GM18907 (cell line): ENCODE results near the gene SYNDIG1.

Experiments
- ATAC-seq: cut with Tn5 transposase; IDR thresholded peaks from one replicate; pipeline ENCODE4 v1.9.1; 2021; ENCODE audit warnings: mild to moderate bottlenecking, moderate library complexity; ENCODE audit not compliant: unreplicated experiment

The SYNDIG1 gene

DNA sequence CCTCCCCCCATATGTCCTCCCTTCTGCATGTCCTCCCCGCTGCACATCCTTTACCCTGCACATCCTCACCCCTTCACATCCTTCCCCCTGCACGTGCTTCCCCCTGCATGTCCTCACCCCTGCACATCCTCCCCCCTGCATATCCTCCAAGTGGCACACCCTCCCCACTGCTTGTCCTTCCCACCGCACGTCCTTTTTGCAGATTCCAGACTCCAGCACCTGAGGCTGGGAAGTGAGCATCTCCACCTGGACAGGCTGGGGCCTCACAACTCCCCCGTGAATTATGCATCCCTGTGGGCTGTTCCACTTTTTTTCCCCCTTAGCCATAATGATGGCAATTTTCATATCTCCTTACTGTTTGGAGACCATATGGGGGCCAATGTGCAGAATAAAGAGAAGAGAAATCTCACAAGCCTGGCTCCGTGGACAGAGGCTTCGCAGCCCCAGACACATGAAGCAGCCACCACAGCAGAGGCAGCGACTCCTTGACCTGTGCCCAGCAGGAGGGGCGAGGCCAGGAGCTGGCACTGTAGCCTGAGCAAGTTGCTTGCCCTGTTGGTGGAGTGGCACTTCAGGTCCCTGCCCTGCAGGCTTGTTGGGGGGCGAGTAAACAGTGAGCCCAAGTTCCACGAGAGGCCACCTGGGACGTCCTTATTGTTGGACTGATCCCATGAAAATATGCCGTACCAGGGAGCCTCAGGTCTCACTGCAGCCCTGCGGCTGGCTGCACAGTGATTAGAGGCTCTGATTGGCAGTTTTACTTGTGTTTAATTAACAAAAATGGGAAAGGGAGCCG is 113.1 kb downstream of the SYNDIG1 start:
- ATAC-seq = no peak

- ATAC-seq = no peak
These were observed 113.9 kb downstream of the SYNDIG1 start for GRCh38 chr20:24583169-24583792.

- no peak for ATAC-seq
These were observed 114.6 kb downstream of the SYNDIG1 start for GRCh38 chr20:24584078-24584477.

DNA sequence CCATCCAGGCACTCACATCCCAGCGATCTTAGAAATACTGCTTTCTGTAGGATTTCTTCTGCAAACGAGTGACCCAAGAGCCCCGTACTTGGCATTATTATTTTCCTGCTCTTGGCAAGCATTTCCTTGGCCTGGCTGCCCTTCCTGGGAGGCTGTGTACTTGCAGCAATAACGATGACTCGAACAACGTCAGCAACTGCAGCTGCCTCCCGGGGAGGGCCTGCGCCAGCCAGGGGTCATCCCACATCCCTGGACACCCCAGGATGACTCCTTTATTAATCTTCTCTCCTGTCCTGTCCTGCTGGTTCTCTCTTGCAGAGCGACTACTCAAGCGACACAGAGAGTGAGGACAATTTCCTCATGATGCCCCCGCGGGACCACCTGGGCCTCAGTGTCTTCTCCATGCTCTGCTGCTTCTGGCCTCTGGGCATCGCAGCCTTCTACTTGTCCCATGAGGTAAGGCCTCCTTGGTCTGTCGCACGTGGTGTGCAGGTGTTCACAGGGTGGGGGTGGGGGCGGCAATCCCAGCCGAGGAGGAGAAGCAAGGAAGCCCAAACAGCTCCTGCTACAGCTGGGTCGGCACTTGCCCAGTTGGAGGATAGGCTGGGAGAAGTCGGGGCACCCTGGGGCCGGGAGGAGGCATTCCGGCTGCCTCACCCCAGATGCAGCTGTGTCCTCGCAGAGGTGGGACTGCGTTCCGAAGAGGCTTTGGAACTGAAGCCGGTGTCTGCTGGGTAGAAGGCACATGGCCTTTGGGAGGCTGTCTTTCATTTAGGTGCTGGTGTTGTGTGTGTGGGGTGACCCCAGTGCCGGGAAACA is 115.3 kb downstream of the SYNDIG1 start:
- no peak for ATAC-seq

- ATAC-seq = no peak
These were observed 116.5 kb downstream of the SYNDIG1 start for GRCh38 chr20:24585796-24586522.

- no peak for ATAC-seq
These were observed 117.1 kb downstream of the SYNDIG1 start for GRCh38 chr20:24586523-24586840.

DNA sequence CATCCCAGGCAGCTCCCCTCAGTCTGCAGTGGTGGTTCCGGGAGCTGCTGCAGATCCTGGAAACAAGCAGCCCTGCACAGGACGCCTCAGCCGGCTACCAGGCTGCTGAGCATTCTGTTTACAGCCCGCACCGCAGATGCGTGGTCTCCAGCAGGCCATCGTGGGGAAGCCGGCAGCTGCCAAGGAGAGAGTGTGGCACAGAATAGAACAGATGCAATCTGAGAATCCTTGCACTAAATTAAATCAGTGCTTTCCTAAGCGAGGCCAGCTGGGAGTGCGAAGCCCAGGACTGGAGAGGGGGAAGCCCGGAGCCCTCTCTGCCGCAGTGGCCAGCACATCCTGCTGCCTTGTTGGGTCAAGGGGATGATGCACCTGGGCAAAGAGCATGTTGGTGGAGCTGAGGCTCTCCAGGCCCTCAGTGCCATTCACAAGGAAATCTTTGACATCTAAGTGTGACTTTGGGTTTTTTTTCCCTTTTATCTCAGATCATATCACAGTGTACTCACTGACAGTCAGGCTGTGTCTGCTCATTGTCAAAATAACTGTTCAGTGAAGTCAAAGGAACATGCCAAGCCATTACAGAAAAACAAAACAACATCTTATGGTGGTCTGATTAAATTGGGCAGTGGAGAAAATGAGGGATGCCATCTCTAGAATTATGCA is 118.1 kb downstream of the SYNDIG1 start:
- ATAC-seq = no peak

DNA sequence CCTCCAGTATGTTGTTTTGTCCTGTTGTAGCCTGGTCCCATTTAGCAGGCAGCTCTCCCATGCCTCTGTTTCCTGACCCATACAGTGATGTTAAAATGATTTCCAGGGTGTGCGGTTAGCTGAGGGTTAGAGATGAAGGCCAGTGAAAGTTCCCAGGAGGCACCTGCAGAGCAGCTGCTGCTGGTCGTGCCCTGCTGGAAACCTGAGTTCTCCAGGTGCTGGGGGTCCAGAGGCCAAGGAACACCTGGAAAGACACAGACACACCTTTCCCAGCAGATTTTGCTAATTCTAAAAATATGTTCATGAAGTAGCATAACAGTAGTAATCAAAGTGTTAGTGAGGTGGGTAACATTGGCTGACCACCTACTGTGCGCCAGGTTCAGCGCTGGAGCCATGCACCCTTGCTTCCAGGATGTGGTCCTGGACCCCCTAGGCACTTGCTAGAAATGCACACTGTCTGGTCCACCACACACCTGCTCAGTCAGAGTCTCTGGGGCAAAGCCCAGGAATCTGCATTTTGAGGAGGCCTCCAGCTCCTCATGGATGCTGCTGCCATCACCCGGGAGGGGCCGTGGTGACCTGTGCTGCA is 118.7 kb downstream of the SYNDIG1 start:
- no peak for ATAC-seq

DNA sequence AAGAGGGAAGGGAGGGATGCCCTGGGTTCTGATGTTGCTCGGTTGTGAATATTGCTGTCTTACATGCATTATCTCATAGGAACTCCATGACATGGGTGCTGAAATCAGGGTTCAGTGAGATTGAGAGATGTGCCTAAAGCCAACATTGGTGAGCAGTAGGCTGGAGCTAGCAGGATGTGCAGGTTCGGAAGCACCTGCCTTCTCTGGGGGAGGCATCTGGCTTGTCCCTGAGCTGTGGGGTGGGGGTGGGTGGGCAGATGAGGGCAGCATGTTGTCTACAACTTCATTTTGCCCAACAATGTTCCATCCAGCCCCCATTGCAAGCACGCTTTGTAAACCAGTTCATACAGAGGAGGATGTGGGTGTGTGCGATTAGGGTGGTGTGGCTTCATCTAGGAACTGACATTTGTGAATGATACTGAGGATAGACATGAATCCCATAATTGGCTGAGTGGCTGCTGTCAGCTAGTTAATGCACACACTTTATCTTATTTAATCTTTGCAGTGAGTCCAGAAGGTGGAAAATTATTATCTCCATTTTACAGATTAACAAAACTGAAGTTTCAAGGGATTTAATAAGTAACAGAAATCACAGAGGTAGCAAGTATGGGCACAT is 119.4 kb downstream of the SYNDIG1 start:
- no peak for ATAC-seq

- ATAC-seq = no peak
These were observed 120.0 kb downstream of the SYNDIG1 start for GRCh38 chr20:24589381-24589780.

DNA sequence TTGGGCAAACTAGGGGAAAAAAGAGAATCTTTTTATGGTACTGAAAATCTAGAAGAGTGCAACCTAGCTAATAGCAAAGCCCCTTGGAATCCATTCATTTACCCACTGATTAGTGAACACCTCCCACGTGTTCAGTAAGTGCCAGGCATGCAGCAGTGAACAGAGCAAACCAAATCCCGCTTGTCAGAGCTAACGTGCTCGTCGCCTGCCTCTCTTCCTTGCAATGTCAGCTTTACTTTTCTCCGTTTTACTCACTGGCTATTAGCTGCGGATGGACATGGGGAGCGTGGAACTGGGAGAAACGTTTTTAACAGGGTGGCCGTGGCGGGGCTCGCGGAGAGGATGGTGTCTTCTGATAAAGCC is 120.4 kb downstream of the SYNDIG1 start:
- ATAC-seq = no peak

GRCh38 chr20:24590178-24590982 is 121.0 kb downstream of the SYNDIG1 start:
- ATAC-seq = no peak

DNA sequence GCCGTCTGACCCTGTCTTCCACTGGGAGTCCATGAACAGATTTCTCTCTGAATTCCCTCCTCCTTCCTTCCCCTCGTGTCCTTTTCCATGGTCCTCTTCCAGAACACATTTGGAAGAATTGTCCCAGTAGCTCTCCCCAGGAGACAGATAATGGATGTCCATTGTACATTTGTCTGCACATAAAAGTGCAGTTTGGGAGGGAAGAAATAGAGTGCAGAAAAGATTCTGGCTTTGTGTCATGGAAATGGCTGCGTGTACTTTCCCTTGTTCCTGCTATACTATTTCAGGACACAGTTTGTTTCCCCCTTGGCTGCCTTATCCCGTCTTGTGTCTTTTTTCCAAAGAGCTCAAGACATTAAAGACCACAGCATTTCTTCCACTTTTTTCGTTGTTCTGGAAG is 127.6 kb downstream of the SYNDIG1 start:
- ATAC-seq = no peak

GRCh38 chr20:24598346-24598745 is 128.9 kb downstream of the SYNDIG1 start:
- no peak for ATAC-seq

DNA sequence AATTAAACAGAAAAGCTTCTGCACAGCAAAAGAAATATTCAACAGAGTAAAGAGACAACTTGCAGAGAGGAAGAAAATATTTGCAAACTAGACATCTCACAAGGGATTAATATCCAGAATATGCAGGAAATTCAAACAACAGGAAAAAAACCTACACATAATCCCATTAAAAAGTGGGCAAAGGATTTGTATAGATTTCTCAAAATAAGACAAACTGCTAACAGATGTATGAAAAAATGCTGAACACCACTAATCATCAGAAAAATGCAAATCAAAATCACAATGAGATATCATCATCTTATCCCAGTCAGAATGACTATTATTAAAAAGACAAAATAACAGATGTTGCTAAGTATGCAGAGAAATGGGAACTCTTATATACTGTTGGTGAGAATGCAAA is 129.6 kb downstream of the SYNDIG1 start:
- no peak for ATAC-seq

GRCh38 chr20:24600012-24600411 is 130.6 kb downstream of the SYNDIG1 start:
- ATAC-seq = no peak

DNA sequence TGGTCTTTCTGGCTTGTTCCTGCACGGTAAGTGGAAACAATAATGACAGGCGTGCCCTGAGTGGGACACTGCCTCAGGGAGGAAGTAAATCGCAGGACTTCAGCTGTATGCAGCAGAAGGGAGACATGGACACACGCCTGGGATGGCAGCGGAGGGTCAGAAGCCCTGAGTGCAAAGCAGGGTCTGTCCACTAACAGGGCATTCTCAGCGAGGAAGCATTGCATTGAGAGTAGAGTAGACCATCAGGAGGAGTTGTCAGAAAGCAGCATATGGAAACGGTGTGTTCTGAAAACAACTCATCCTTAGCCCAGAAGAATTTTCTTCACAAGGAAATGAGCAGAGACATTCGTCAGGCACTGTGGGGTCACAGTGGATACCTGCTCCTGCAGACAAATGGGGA is 134.0 kb downstream of the SYNDIG1 start:
- ATAC-seq = no peak

DNA sequence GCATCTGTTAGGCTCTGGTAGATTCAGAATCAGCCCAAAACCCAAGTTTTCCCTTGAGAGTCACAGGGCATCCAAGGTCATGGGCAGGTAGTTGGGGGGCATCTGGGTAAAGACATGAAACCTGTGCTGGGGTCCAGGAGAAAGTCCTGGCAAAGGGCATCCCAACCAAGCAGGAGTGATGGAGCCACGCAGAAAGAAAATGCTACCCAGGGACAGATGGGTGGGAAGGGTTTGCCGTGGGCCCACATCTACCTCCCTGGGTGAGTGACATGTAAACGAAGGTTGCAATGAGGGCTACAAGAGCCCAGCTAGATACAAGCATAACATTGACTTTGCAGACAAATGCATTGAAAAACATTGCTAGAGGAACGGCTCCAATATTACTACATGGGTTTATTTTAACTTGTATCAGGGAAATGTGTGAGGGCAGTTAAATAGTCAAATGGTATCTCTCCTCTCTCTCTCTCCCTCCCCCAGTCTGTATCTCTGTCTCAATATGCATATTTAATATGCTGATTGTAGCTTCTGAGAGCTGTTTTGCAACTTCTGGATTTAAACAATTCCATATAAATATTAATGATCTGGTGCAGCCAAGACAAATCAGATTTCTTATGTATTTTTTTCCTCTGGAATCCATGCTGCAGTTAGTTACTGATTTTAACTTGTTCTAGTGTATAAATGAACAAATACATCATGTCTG is 135.7 kb downstream of the SYNDIG1 start:
- no peak for ATAC-seq
